ENCODE measurements around the gene GNAI1.
"Not testable (repeated sequence)": the region's sequence is repeated elsewhere in the genome, so short reads cannot be mapped to it uniquely, and the experiment has no call there.

The GNAI1 gene

DNA sequence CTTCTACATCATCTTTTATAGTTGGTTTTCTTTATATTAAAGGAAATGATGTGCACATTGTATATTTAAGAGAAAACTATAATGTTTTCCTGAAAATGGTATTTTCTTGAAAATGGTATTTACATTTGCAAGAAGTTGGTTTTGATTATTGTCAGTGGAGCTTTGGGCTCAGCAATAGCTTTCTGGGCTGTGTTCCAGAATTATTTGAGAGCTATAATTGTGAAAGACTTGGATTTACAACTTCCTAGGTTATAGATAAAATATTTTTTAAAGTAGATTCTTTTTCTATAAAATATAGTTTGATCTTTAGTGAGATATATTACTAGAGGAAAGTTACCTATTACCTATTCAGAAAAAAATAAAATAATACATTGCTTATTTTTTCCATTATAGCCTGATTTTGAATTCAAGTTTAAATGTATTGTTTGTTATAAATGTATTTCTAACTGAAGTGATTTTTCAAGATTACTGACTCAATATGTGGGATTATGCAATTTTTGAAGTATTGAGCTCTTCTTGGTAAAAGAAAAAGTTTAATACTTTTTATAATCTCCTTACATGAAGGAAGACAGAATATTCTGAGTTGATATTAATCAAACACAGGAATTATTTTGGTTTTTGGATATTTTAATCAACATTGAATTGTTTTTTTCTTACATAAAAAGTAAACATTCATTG is 20.2 kb downstream of the GNAI1 start:
- Histone ChIP-seq H3K4me2 (no peak overlapping the region), H3K27me3 (ENCODE audit: insufficient read depth, low read depth) (no peaks in the 10 kb centered on the region), H2AFZ (ENCODE audit: low read depth) (no peak overlapping the region), H4K20me1 (ENCODE audit: insufficient read depth) (no peaks in the 10 kb centered on the region), H3K27ac (no peak overlapping the region), H3K36me3 (ENCODE audit: insufficient read depth) (no peaks in the 10 kb centered on the region), H3K9ac (no peak overlapping the region), H3K79me2 (ENCODE audit: insufficient read depth, low read depth) (no peaks in the 10 kb centered on the region), H3K4me1 (ENCODE audit: low read depth, poor library complexity, severe bottlenecking) (peaks cover 12% of the 10 kb centered on the region), H3K4me3 (IDR thresholded peaks at IDR 0.05; ENCODE audit: insufficient read depth, low read depth, low read length) (no peak overlapping the region)
- TF ChIP-seq, protein P1, sequence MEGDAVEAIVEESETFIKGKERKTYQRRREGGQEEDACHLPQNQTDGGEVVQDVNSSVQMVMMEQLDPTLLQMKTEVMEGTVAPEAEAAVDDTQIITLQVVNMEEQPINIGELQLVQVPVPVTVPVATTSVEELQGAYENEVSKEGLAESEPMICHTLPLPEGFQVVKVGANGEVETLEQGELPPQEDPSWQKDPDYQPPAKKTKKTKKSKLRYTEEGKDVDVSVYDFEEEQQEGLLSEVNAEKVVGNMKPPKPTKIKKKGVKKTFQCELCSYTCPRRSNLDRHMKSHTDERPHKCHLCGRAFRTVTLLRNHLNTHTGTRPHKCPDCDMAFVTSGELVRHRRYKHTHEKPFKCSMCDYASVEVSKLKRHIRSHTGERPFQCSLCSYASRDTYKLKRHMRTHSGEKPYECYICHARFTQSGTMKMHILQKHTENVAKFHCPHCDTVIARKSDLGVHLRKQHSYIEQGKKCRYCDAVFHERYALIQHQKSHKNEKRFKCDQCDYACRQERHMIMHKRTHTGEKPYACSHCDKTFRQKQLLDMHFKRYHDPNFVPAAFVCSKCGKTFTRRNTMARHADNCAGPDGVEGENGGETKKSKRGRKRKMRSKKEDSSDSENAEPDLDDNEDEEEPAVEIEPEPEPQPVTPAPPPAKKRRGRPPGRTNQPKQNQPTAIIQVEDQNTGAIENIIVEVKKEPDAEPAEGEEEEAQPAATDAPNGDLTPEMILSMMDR (conservative IDR thresholded peaks at IDR 0.05; ENCODE audit: low read depth, low read length) = no peak

DNA sequence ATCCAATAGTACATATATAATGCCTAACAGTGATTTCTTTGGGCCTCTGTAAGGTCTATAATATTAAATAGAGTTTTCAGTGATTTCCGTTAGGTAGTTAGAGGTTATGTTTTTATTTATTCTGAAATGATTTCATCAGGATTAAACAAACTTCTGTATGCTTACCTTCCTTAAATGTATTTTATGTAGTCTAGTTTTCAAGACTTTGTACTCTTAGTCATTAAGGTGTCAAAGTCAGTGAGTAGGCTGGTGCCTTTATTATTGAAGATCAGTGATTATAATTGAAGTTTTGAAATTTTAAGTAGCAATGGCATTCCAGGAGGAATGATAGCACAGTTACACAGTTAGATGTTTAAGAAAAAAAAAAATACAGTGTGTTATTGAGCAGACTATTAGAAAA is 20.7 kb downstream of the GNAI1 start:
- no peaks in the 10 kb centered on the region for H3K36me3 ChIP-seq (ENCODE audit: insufficient read depth)
- no peak overlapping the region for H3K9ac ChIP-seq
- TF ChIP-seq, protein P1 (conservative IDR thresholded peaks at IDR 0.05; ENCODE audit: low read depth, low read length) = no peak
- H3K4me2 ChIP-seq = no peak overlapping the region
- H3K27ac ChIP-seq = no peak overlapping the region
- H3K27me3 ChIP-seq (ENCODE audit: insufficient read depth, low read depth) = no peaks in the 10 kb centered on the region
- peaks cover 12% of the 10 kb centered on the region for H3K4me1 ChIP-seq (ENCODE audit: low read depth, poor library complexity, severe bottlenecking)
- no peaks in the 10 kb centered on the region for H3K79me2 ChIP-seq (ENCODE audit: insufficient read depth, low read depth)
- H3K4me3 ChIP-seq (IDR thresholded peaks at IDR 0.05; ENCODE audit: insufficient read depth, low read depth, low read length) = no peak overlapping the region
- no peaks in the 10 kb centered on the region for H4K20me1 ChIP-seq (ENCODE audit: insufficient read depth)
- no peak overlapping the region for H2AFZ ChIP-seq (ENCODE audit: low read depth)

- not testable (repeated sequence) for H3K27me3 ChIP-seq (ENCODE audit: insufficient read depth, low read depth); H3K4me3 ChIP-seq (IDR thresholded peaks at IDR 0.05; ENCODE audit: insufficient read depth, low read depth, low read length); H3K4me1 ChIP-seq (ENCODE audit: low read depth, poor library complexity, severe bottlenecking); H2AFZ ChIP-seq (ENCODE audit: low read depth); H3K79me2 ChIP-seq (ENCODE audit: insufficient read depth, low read depth); H3K4me2 ChIP-seq; H3K36me3 ChIP-seq (ENCODE audit: insufficient read depth); H4K20me1 ChIP-seq (ENCODE audit: insufficient read depth); H3K9ac ChIP-seq; H3K27ac ChIP-seq
Observed at GRCh38 chr7:80157770-80158169, 23.1 kb downstream of the GNAI1 start.

GRCh38 chr7:80159802-80160201 is 25.2 kb downstream of the GNAI1 start:
- Histone ChIP-seq H3K4me1 (ENCODE audit: low read depth, poor library complexity, severe bottlenecking) (no peaks in the 10 kb centered on the region), H3K79me2 (ENCODE audit: insufficient read depth, low read depth) (no peaks in the 10 kb centered on the region), H3K27ac (no peak overlapping the region), H2AFZ (ENCODE audit: low read depth) (no peak overlapping the region), H3K27me3 (ENCODE audit: insufficient read depth, low read depth) (no peaks in the 10 kb centered on the region), H4K20me1 (ENCODE audit: insufficient read depth) (no peaks in the 10 kb centered on the region), H3K9ac (no peak overlapping the region), H3K4me3 (IDR thresholded peaks at IDR 0.05; ENCODE audit: insufficient read depth, low read depth, low read length) (no peak overlapping the region), H3K4me2 (no peak overlapping the region), H3K36me3 (ENCODE audit: insufficient read depth) (no peaks in the 10 kb centered on the region)
- TF ChIP-seq, protein P1 (conservative IDR thresholded peaks at IDR 0.05; ENCODE audit: low read depth, low read length) = no peak

DNA sequence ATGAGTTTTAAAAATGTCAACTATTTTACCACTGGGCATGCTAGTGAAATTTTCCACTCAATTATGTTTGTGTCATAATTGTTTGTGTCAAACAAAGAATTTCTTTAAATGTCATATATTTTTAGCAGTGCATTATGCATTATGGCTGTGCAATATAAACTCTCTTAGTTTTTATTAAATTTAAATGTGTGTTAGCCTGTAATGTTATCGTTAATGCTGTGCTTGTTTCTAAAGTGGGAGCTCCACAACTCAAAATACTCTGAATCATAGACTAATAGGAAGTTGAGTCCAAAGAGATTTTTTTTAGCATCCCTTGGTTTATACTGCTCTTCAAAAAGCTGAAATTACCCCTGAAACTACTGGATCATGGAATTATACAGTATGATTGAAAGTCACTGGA is 26.8 kb downstream of the GNAI1 start:
- Histone ChIP-seq H3K9ac (no peak overlapping the region), H4K20me1 (ENCODE audit: insufficient read depth) (no peaks in the 10 kb centered on the region), H3K27ac (no peak overlapping the region), H3K4me2 (no peak overlapping the region), H3K36me3 (ENCODE audit: insufficient read depth) (no peaks in the 10 kb centered on the region), H3K27me3 (ENCODE audit: insufficient read depth, low read depth) (no peaks in the 10 kb centered on the region), H2AFZ (ENCODE audit: low read depth) (no peak overlapping the region), H3K4me1 (ENCODE audit: low read depth, poor library complexity, severe bottlenecking) (no peaks in the 10 kb centered on the region), H3K79me2 (ENCODE audit: insufficient read depth, low read depth) (0 out of 2 replicates have a peak, but pooled peaks cover 4% of the 10 kb centered on the region), H3K4me3 (IDR thresholded peaks at IDR 0.05; ENCODE audit: insufficient read depth, low read depth, low read length) (no peak overlapping the region)
- TF ChIP-seq, protein P1 (conservative IDR thresholded peaks at IDR 0.05; ENCODE audit: low read depth, low read length) = no peak
